Panc1 (cell line): ENCODE results near the gene INPP4B.

Experiments
- TCF7L2 ChIP-seq: IDR thresholded peaks from 2 replicates; pipeline ENCODE4 v1.6.1; 2011; ENCODE audit warnings: mild to moderate bottlenecking, low read depth, low read length, inconsistent platforms
- TF ChIP-seq, protein P1 (sequence below): fragments of 450-650 bp; IDR thresholded peaks from 2 replicates; pipeline ENCODE4 v1.5.1; 2017; ENCODE audit warnings: mild to moderate bottlenecking

DNA sequence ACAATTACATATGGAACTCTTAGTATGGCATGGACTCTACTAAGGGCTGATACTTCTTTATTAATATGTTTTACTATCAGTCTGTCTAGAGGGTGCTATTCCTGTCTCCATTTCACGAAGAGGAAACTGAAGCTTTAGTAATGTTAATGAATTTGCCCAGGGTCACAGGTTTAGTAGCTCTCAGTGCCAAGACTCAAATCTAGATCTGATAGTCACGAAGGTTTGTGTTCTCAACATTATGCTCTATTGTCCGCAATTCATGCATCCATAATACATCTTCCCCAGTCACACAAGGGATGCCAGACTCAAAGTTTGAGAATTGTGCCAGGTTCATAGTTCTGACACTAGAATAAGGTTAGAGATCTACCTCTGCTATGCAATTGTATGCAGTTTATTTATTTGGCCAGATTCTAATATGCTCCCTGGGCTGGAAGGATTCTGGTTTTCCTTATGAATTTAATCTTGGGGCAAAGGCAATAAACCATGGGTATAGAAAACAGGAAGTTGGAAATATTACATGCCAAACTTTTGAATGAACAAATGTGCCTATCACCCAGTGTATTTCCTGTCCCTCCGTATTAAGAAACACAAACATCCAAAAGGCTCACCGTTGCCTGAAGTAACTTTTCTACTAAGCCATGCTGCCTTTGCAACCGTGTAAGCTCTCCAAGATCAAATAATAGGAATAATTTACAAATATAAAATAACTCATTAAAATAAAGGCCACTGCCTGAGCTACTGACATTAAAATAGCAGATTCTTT lies 478.5 kb downstream of the INPP4B start:
- TF ChIP-seq, protein P1, sequence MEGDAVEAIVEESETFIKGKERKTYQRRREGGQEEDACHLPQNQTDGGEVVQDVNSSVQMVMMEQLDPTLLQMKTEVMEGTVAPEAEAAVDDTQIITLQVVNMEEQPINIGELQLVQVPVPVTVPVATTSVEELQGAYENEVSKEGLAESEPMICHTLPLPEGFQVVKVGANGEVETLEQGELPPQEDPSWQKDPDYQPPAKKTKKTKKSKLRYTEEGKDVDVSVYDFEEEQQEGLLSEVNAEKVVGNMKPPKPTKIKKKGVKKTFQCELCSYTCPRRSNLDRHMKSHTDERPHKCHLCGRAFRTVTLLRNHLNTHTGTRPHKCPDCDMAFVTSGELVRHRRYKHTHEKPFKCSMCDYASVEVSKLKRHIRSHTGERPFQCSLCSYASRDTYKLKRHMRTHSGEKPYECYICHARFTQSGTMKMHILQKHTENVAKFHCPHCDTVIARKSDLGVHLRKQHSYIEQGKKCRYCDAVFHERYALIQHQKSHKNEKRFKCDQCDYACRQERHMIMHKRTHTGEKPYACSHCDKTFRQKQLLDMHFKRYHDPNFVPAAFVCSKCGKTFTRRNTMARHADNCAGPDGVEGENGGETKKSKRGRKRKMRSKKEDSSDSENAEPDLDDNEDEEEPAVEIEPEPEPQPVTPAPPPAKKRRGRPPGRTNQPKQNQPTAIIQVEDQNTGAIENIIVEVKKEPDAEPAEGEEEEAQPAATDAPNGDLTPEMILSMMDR = peak; percentile 10; the same call in 1 of the 2 replicates
- TF ChIP-seq TCF7L2 = no peak
